Inflammatory macrophage treated with lipopolysaccharide for 1 hour (primary cell): ENCODE measurements around the gene BUD31.

Experiments used
- DNase-seq, 2 donors: peaks; one replicate each; pipeline ENCODE4 v3.0.0-alpha.2; 2020 to 2022

Gene BUD31

DNA sequence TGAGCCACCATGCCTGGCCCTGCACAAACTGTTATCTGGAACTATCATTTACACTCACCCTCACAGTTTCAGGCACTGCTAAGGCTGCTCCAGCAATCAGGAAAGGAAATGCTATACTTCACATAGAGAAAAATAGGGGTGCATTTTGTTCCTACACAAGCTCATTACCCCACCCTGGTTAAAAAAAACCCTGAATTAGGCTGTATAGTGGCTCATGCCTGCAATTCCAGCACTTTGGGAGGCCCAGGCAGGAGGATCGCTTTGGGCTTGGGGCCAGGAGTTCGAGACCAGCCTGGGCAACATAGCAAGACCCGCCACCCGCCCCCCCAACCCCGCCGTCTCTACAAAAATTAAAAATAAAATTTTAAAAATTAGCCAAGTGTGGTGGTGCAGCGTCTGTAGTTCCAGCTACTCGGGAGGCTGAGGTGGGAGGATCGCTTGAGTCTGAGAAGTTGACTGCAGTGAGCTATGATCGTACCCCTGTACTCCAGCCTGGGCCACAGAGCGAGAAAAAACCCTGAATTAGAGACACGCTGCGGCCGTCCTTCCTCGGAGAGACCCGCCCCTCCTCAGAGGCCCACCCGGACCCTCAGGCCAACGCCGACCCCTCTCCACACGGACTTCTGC, 29.3 kb downstream of the BUD31 start:
- peak in 1 of 2 donors; percentile 1 for DNase-seq

- peak; percentile 94 to 96 for DNase-seq
Observed at GRCh38 chr7:99438573-99439480, 30.1 kb downstream of the BUD31 start, which contains the start of the genes CPSF4 and PTCD1. TSS of gene CPSF4 (plus strand) at chr7:99438943. CDS start at chr7:99439083, 140 bp downstream. TSS of gene PTCD1 (minus strand) at chr7:99438798. CDS start at chr7:99435242, 3,556 bp downstream.

GRCh38 chr7:99440195-99440594, 31.4 kb downstream of the BUD31 start:
- no peak for DNase-seq

DNA sequence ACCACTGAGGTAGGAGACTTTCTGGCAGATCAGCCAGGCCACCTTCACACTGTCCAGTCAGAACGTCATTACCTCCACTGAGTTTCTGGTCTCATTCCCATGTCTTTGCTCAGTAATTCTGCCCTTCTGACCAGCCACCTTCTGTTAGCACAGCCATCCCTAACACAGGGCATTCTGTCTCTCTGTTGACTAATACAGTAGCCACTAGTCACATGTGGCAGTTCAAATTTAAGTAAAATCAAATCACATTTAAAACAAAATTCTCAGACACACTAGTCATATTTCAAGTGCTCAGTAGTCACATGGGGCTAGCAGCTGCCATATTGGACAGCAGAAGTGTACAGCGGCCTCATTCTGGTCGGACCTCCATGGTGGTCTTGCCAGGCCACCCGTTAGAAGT, 37.3 kb downstream of the BUD31 start:
- DNase-seq = no peak

- no peak for DNase-seq
Observed at GRCh38 chr7:99447943-99448342, 39.2 kb downstream of the BUD31 start.

DNA sequence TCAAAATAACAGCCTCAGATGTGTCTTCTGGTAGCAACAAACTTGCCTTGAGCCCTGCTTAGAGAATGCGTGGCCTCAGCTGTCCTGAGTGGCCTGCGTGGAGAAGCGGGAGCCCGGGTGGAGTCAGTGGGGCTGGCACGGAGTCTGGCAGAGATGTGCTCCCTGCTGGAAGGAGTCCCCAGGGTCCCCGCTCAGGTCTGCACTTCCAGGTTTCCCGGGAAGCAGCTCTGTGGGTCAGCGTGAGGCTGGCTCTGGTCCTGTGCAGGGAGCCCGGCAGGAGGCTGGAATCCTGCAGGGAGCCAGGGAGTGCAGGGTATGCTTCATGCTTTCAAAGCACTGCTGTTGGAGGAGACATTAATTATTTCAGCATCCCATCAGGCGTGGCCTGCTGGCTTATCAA, 40.1 kb downstream of the BUD31 start:
- DNase-seq = no peak

GRCh38 chr7:99449326-99449725, 40.6 kb downstream of the BUD31 start:
- no peak for DNase-seq

DNA sequence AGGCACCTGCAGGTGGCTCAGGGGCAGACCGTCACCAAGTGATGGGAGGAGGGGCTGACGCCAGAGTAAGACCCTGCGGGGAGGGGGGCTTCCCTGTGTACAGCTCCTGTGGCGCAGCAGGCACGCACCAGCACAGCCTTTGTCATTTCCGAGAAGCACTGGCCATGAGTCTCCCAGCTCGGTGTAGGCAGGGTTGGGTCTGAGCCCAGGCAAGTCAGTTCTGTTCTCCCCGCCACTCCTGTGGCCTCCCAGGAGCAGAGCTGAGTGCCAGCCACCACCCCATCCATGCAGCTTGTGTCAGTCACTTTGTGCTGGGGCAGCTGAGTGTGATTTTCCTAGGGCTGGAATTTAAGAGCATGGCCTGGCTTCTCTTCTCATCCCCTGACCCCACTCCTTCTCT, 43.2 kb downstream of the BUD31 start:
- no peak for DNase-seq

- no peak for DNase-seq
Observed at GRCh38 chr7:99452541-99452940, 43.8 kb downstream of the BUD31 start.

- DNase-seq = no peak
Observed at GRCh38 chr7:99453105-99453504, 44.3 kb downstream of the BUD31 start.

GRCh38 chr7:99455874-99456273, 47.1 kb downstream of the BUD31 start:
- no peak for DNase-seq

GRCh38 chr7:99456288-99456687, 47.5 kb downstream of the BUD31 start:
- DNase-seq = no peak

GRCh38 chr7:99457050-99457649, 48.4 kb downstream of the BUD31 start:
- no peak for DNase-seq

DNA sequence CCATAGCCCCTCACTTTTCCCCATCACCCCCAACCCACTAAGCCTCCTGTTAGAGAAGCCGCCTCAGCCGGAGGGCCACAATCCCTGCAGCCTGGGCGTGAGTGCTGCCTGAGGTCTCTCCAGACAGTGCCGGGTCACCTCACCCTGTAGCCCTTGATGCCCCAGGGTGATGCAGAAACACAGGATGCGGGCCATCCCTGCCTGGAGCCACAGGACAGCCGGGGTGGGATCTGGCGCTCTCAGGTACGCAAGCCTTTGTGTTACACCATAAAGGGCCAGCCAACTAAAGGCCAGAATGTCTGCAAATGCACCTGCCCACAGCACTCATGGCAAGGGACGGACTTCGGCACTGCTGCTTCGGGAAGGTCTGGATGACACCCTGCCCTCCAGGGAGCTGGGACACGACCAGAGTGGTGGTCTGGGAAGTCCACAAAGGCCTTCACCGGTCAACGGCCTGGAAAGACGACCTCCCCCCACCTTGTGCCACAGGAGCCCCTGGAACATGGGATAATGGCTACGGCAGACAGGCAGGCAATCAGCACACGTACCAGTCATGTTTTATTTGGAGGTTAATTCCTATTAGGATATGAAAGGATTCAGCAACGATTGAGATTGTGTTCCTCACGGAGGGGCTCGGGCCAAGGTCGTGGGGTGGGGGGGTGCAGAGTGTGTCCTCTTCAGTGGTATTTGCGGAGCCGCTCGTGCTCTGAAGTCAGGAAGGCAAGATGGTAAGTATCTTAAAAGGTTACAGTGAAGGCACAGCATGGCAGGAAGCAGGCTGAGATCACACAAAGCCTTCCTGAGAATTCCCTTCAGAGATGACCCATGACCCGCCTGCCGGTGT, 49.1 kb downstream of the BUD31 start:
- no peak for DNase-seq

GRCh38 chr7:99459087-99459486, 50.3 kb downstream of the BUD31 start:
- peak in 1 of 2 donors; percentile 33 for DNase-seq

DNA sequence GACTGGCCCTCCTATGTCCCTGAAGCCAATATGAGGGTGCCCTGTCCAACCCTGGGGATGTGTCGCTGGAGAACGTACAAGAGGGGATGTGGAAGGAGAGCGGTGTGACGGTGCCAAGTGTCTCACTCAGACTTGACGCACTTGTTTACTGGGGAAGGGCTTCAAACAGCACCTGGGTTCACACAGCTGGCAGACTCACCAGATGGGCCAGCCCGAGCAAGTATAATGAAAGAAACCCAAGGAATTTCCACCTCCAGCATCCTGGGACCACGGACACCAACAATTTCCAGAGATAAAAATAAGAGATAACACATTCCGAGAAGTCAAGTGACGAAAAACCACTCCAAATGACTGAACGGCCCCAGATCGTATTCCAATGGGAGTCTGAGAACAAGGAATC, 51.9 kb downstream of the BUD31 start:
- DNase-seq = no peak

DNA sequence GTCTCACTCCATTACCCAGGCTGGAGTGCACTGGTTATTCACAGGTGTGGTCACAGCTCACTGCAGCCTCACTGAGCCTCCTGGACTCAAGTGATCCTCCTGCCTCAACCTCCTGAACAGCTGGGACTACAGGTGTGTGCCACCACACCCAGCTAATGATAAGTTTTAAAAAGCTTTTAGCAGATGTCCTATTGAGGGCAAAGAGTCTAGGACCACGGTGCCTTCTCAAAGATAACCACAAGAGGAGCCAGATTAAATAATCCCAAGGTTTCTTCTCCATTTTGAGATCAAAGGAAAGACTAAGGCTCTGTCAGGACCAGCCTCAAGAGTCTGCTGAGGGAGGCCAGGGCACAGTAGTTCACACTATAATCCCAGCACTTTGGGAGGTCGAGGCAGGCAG, 52.5 kb downstream of the BUD31 start:
- no peak for DNase-seq

- DNase-seq = no peak
Observed at GRCh38 chr7:99465421-99465768, 56.6 kb downstream of the BUD31 start.

DNA sequence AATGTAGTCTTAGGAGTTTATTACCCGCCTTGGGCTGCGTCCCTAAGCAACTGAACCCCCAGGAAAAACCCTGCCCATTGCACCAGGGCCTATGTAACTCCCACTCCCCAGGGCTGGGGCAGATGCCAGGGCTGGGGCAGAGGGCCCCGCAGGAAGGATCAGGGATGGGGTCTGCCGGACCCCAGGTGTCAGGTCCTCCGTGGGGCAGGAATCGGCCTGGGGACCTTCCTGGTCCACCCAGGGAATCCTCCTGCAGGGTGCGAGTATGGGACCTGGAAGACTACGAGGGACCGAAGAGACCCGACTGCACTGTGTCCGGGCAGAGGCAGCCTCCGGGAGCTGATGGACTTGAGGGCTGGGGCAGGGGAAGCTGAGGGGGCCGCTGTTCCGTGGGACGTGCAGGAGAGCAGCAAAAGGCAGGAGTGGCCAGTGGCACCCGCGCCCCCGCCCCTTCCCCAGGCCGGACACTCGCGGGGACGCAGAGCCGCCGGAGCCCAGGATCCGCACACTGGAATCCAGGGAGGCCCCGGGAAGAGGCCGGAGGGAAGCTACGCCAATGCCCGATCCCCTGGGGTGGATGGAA, 59.7 kb downstream of the BUD31 start:
- no peak for DNase-seq
